OCI-LY1 (cell line): ENCODE data around the gene HEMGN.

ENCODE experiments used
- H2AFZ ChIP-seq: fragments of 200-600 bp; sonication (generic), shearing (Covaris generic); 2 replicates; pipeline ENCODE4 v1.6.0; 2014; ENCODE audit warnings: antibody characterized with exemption, mild to moderate bottlenecking, low read length
- H3F3A ChIP-seq: fragments of 200-600 bp; sonication (generic), shearing (Covaris generic); 2 replicates; pipeline ENCODE4 v1.6.0; 2014; ENCODE audit warnings: mild to moderate bottlenecking, antibody characterized with exemption, low read length, moderate library complexity; ENCODE audit not compliant: insufficient read depth
- H3K27ac ChIP-seq: fragments of 200-600 bp; sonication (generic); 2 replicates; pipeline ENCODE4 v1.5.1; 2014; ENCODE audit warnings: low read length, mixed run types, mild to moderate bottlenecking, low read depth; ENCODE audit not compliant: poor library complexity, severe bottlenecking
- H3K27me3 ChIP-seq: fragments of 200-600 bp; sonication (generic); 2 replicates; pipeline ENCODE4 v1.6.0; 2014; ENCODE audit warnings: antibody characterized with exemption, mild to moderate bottlenecking, low read length, moderate library complexity; ENCODE audit not compliant: insufficient read depth
- H3K36me3 ChIP-seq: fragments of 200-600 bp; sonication (generic); 2 replicates; pipeline ENCODE4 v1.6.1; 2014; ENCODE audit warnings: mild to moderate bottlenecking, antibody characterized with exemption, low read length, moderate library complexity, mixed read lengths; ENCODE audit not compliant: insufficient read depth
- H3K4me1 ChIP-seq: fragments of 200-600 bp; sonication (generic); 2 replicates; pipeline ENCODE4 v1.5.1; 2014; ENCODE audit warnings: mild to moderate bottlenecking, low read length, moderate library complexity; ENCODE audit not compliant: insufficient read depth, severe bottlenecking
- H3K4me2 ChIP-seq: fragments of 200-600 bp; sonication (generic), shearing (Covaris generic); 2 replicates; pipeline ENCODE4 v1.6.1; 2014; ENCODE audit warnings: low read length
- H3K4me3 ChIP-seq: fragments of 200-600 bp; sonication (generic); 2 replicates; pipeline ENCODE4 v1.5.1; 2014; ENCODE audit warnings: low read length, low read depth, mild to moderate bottlenecking, mixed read lengths; ENCODE audit not compliant: poor library complexity, severe bottlenecking
- H3K79me2 ChIP-seq: fragments of 200-600 bp; shearing (Covaris generic); 2 replicates; pipeline ENCODE4 v1.6.1; 2016; ENCODE audit warnings: mixed run types, low read length, mixed read lengths; ENCODE audit not compliant: insufficient read depth
- H3K9ac ChIP-seq: fragments of 200-600 bp; sonication (generic), shearing (Covaris generic); 2 replicates; pipeline ENCODE4 v1.6.1; 2014; ENCODE audit warnings: mild to moderate bottlenecking, low read length, mixed read lengths
- H3K9me2 ChIP-seq: fragments of 200-600 bp; sonication (generic), shearing (Covaris generic); 2 replicates; pipeline ENCODE4 v1.6.1; 2014; ENCODE audit warnings: low read depth, mild to moderate bottlenecking, low read length, mixed read lengths
- H3K9me3 ChIP-seq: fragments of 200-600 bp; shearing (Covaris generic); 2 replicates; pipeline ENCODE4 v1.6.1; 2014; ENCODE audit warnings: low read length, mixed read lengths
- H4K20me1 ChIP-seq: fragments of 200-600 bp; sonication (generic), shearing (Covaris generic); 2 replicates; pipeline ENCODE4 v1.6.0; 2016; ENCODE audit warnings: mild to moderate bottlenecking, low read length; ENCODE audit not compliant: insufficient read depth
- EZH2 ChIP-seq: fragments of 200-600 bp; sonication (generic), shearing (Covaris generic); IDR thresholded peaks from 2 replicates; pipeline ENCODE4 v1.8.0; 2017; ENCODE audit warnings: borderline replicate concordance, mixed run types, mild to moderate bottlenecking, antibody characterized with exemption, low read length, moderate library complexity, mixed read lengths
- TF ChIP-seq, protein P1 (sequence below): fragments of 200-600 bp; sonication (generic), shearing (Covaris generic); IDR thresholded peaks from 2 replicates; pipeline ENCODE4 v1.5.1; 2017; ENCODE audit warnings: mild to moderate bottlenecking, antibody characterized with exemption, low read length, moderate library complexity, mixed read lengths

The HEMGN gene

DNA sequence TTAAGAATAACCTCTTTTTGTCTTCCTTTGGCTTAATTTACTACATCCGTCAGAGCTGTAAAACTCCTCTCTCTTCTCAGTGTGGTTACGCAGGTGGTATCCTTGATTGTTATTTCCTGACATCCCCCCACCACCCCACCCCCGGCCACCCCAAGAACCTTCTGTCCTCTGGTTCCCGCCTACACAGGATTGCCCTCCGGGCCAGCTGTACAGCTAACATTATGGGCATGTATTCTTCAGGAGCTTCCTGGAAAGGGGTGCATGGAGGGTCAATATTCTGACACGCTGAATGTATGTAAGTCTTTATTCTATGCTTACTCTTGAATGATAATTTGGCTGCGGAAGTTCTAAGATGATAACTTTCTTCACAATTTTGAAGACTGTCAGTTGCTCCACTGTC lies 32.2 kb upstream of the HEMGN start:
- H3K27ac ChIP-seq, result no peak overlapping the region
- TF ChIP-seq, protein P1, sequence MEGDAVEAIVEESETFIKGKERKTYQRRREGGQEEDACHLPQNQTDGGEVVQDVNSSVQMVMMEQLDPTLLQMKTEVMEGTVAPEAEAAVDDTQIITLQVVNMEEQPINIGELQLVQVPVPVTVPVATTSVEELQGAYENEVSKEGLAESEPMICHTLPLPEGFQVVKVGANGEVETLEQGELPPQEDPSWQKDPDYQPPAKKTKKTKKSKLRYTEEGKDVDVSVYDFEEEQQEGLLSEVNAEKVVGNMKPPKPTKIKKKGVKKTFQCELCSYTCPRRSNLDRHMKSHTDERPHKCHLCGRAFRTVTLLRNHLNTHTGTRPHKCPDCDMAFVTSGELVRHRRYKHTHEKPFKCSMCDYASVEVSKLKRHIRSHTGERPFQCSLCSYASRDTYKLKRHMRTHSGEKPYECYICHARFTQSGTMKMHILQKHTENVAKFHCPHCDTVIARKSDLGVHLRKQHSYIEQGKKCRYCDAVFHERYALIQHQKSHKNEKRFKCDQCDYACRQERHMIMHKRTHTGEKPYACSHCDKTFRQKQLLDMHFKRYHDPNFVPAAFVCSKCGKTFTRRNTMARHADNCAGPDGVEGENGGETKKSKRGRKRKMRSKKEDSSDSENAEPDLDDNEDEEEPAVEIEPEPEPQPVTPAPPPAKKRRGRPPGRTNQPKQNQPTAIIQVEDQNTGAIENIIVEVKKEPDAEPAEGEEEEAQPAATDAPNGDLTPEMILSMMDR, result no peak
- no peak for TF ChIP-seq EZH2
- no peaks in the 10 kb centered on the region for H3F3A ChIP-seq
- H3K36me3 ChIP-seq, result no peaks in the 10 kb centered on the region
- no peak overlapping the region for H3K4me3 ChIP-seq
- H4K20me1 ChIP-seq, result no peaks in the 10 kb centered on the region
- no peaks in the 10 kb centered on the region for H3K4me1 ChIP-seq
- no peak overlapping the region for H2AFZ ChIP-seq
- H3K27me3 ChIP-seq, result no peaks in the 10 kb centered on the region
- H3K9me2 ChIP-seq, result no peaks in the 10 kb centered on the region
- no peaks in the 10 kb centered on the region for H3K9me3 ChIP-seq
- H3K4me2 ChIP-seq, result no peak overlapping the region
- no peak overlapping the region for H3K9ac ChIP-seq
- H3K79me2 ChIP-seq, result no peaks in the 10 kb centered on the region

DNA sequence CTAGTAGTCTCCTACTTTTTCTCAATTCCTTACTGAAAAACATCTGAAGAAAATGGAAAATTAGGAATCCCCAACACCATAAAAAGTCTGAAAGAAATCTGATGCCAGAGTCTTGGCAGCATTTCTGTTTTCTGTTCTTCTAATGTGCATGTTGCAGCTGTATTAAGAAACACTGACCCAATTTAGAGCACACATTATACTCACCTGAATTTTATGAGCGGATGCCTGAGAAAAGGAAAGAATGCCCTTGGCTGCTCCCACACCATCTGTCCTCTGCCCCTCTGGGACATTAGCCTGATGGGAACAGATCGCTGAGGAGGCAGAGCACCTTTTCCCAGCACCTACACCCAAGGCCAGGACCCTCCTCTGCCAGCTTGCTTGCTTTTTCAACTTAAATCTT lies 31.0 kb upstream of the HEMGN start:
- TF ChIP-seq EZH2, result no peak
- TF ChIP-seq, protein P1, result no peak
- no peaks in the 10 kb centered on the region for H3K4me1 ChIP-seq
- no peaks in the 10 kb centered on the region for H3K9me2 ChIP-seq
- no peak overlapping the region for H3K9ac ChIP-seq
- no peaks in the 10 kb centered on the region for H4K20me1 ChIP-seq
- H3K4me2 ChIP-seq, result no peak overlapping the region
- H3K36me3 ChIP-seq, result no peaks in the 10 kb centered on the region
- H3K79me2 ChIP-seq, result no peaks in the 10 kb centered on the region
- H2AFZ ChIP-seq, result no peak overlapping the region
- no peaks in the 10 kb centered on the region for H3K27me3 ChIP-seq
- H3K9me3 ChIP-seq, result no peaks in the 10 kb centered on the region
- no peak overlapping the region for H3K27ac ChIP-seq
- no peak overlapping the region for H3K4me3 ChIP-seq
- H3F3A ChIP-seq, result no peaks in the 10 kb centered on the region

DNA sequence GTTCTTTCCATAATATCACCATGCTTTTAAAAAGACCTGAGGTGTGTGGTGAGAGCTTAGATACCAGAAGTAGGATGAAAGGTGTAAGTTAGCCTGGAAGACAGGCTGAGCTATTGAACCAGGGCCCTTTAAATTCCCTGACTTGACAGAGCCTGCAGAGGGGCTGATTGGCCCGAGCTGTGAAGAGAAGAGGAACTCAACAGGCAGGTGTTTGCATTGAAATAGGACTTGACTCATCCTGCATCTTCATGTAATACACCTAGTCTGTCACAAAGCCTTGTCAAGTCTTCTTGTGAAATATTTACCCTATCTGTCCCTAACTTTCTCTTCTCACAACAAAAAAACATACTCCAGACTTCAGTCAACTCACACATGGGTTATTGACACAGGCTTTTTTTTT lies 28.5 kb upstream of the HEMGN start:
- Histone ChIP-seq H3K9me2 (no peaks in the 10 kb centered on the region), H3K27ac (no peak overlapping the region), H3K79me2 (no peaks in the 10 kb centered on the region), H3K36me3 (no peaks in the 10 kb centered on the region), H3K9me3 (no peaks in the 10 kb centered on the region), H3K4me1 (no peaks in the 10 kb centered on the region), H4K20me1 (no peaks in the 10 kb centered on the region), H3K4me2 (no peak overlapping the region), H3K9ac (no peak overlapping the region), H3K27me3 (no peaks in the 10 kb centered on the region), H2AFZ (no peak overlapping the region), H3F3A (no peaks in the 10 kb centered on the region), H3K4me3 (no peak overlapping the region)
- TF ChIP-seq, protein P1, result no peak
- no peak for TF ChIP-seq EZH2
